GM18907 (cell line): ENCODE measurements around the gene ZFYVE27.

Source experiments
- ATAC-seq: cut with Tn5 transposase; IDR thresholded peaks from one replicate; pipeline ENCODE4 v1.9.1; 2021; ENCODE audit warnings: mild to moderate bottlenecking, moderate library complexity; ENCODE audit not compliant: unreplicated experiment

The ZFYVE27 gene

DNA sequence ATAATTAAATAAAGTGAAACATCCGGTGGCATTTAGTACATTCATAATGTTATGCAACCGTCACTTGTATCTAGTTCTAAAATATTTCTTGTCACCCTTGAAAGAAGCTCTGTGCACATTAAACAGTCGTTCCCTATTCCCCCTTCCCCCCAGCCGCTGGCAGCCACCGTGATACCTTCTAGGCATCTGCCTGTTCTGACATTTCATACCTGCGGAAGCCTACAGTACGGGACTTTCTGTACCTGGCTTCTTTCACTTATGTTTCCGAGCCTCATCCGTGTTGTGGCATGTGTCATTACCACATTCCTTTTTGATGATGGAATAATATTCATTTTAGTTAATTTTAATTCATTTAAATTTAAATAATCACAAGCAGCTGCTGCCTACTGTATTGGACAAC lies 48.8 kb downstream of the ZFYVE27 start:
- no peak for ATAC-seq

DNA sequence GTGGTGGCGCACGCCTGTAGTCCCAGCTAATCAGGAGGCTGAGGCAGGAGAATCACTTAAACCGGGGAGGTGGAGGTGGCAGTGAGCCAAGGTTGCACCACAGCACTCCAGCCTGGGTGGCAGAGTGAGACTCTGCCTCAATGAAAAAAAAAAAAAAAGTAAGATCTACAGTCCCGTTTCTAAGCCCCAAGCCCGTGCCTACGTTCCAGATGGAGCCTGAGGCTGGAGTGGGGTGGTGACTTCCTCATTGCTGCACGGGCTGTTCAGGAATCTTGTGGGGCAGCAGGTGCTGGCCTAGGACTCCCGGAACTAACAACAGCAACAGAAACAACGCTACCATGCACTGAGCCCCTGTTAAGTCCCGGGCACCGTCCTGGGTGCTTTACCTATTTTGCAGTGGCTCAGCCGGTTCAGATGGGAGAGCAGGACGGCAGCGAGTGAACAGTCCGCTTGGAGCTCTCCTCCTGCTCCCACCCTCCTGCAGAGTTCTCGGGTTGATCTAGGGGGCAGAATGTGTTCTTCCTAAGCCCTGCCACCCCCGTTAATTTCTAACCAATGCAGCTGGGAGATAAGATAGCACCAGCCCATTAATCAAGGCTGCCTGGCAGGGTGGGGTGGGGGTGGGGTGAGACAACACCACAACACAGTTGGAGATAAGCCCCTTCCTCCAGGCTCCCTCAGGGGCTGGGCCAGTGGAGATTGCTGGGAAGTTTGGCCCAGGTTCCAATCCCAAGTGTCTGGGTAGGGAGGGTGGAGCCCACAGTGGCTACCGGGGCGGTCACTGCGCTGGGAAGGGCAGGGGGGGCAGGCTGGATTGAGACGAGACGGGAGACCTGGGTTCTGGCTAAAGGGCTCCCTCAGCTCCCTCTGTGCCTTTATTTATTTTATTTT lies 51.9 kb downstream of the ZFYVE27 start:
- ATAC-seq: no peak

DNA sequence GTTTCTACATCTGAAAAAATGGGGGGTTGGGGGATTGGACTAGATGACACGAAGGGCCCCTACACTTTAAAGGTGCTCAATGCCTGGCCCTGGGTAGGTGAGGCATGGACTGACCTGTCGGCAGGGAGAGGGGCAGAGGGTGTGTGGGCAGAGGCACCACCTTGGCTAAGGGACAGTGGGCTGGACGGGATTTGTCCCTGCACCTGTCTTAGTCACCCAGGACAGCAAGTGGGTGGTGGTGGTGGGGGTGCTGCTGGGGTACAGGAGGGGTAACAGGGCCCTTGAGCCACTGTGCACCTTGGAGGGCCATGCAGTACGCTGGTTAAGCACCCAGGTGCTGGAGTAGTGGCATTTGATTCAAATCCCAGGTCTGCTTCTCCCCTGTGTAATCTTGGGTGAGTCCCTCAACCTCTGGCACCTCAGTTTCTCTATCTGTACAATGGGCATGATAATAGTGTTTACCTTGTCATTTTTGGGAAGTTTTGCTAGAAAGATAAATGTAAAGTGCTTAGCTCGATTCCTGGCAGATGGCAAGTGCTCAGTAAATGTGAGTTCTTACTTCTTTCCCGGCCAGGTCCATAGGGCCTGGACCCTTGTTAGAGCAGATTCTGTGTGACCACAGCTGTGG lies 53.0 kb downstream of the ZFYVE27 start:
- no peak for ATAC-seq

DNA sequence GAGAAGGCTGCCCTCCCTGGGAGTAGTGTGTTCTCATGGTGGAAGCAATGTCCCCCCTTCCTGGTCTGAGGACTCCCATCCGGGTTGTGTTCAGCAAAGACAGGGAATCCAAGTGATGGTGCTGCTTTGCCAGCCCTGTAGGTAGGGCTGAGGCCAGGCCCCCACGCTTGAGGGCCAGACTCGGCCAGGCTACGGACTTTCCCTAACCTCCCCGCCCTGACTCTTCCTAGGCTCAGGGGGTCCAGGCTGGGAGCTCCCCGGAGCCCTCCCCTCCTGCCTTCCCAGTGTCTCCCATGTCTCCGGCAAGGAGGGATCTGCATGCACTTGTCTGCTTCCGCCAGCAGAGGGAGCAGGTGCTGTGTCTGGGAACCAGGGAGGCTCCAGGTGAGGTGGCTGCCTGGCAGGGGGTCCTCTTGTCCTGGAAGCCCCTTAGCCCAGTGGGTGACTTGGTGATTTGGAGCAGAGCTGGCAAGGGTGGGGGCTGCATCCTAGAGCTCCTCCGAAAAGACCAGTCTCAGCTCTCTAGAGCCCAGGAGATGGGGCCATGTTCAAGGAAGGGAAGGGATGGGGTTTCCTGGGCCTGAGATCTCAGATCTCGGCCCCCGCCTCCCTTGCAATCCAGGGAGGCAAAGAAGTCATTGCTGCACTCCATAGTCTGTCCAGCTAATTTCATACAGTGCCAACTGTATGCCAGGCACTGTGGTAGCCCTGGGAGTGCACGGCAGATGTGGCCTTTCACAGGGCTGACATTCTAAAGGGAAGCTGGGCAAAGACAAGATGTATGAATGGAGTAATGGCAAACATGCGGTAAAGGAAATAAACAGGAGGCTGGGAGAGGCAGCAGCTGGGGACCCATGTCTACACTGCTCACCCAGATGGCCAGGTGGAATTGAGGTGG lies 55.1 kb downstream of the ZFYVE27 start:
- ATAC-seq: no peak

GRCh38 chr10:97795886-97796285 lies 59.0 kb downstream of the ZFYVE27 start:
- no peak for ATAC-seq

GRCh38 chr10:97796651-97797050 lies 59.7 kb downstream of the ZFYVE27 start:
- no peak for ATAC-seq

DNA sequence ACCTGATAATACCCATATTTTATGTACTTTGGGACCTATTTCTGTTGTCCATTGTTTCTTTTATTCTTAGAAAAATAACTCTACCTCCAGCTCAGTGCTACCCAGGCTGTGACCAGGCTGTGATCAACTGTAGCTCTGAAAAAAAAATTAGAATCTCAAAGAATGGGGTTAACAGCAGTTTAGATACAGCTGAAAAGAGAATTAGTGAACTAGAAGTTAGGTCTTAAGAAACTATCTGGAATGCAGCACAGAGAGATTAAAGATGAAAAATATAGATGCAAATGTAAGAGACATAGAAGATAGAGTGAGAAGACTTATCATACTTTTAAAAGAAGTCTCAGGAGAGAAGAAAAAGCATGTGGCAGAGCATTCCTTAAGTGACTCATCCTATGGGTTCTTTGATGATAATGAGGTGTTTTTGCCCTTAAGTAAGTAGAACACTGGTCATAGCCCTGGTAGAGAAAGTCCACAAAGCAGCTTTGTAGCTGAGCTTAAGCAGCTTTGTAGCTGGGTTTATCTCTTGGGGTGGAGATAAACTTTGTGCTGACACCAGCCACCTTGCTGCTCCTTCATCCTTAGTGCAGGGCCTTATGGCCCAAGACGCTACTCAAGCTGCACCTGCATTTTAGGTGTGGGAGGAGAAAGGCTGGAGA lies 62.2 kb downstream of the ZFYVE27 start:
- ATAC-seq: no peak

- no peak for ATAC-seq
These were observed 63.5 kb downstream of the ZFYVE27 start for GRCh38 chr10:97800474-97800873.

DNA sequence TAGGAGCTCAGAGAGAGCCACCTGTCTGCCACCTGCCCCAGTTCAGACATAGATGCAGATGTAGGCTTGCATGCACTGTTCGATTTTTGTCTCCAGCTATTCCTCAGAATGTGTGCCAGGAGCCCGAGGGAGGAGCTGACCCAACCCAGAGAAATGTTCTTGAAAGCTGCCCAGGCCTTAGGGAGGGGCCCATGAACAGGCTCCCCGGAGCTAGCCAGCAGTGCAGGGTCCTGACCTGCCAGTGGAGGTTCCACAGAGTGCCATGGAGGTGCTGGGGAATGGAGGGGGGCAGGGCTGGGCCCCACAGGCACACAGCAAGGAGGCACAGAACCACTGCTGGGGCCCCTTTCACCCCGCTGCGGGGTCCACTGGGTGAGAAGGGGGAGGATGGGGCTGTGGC lies 64.5 kb downstream of the ZFYVE27 start:
- ATAC-seq: no peak

GRCh38 chr10:97805096-97805884 lies 68.4 kb downstream of the ZFYVE27 start:
- ATAC-seq: no peak

DNA sequence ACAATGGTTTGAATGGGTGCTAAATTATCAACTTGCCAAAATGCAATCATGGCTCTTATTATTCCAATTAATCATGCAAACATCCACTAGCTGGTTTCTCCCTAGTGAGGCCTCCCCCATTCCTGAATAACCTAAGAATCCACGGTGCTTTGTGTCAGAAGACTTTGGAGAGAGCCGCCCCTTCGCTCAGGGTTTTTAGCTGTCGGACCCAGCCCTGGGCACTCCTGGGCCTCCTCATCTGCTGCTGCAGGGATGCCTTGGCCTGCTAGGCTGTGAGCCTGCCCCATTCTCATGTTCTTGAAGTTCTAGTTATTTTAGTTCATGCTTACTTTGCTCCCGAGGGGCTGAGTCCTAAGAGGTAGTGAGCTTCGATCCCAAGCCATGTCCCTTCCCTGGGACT lies 69.0 kb downstream of the ZFYVE27 start:
- no peak for ATAC-seq

- no peak for ATAC-seq
These were observed 73.5 kb downstream of the ZFYVE27 start for GRCh38 chr10:97810446-97810845.
